Naive thymus-derived CD4-positive, alpha-beta T cell (primary cell): ENCODE data around the gene CALCB. TPM values are rescaled to one million over a fixed set of nuclear protein-coding genes. Genes with fewer than 3 reads are reported as not detected.
A peak's percentile ranks its signal among the peaks of the same experiment; 100 is the strongest.

Experiments used
- ATAC-seq: fragments of 150-1000 bp; cut with Tn5 transposase; 2 replicates; pipeline ENCODE4 v1.10.0; 2021; ENCODE audit warnings: mild to moderate bottlenecking, moderate library complexity
- CTCF ChIA-PET: fragments of 350-600 bp; sonication (Branson Sonifier 250); formaldehyde crosslinking; loops from one replicate; lab custom pipeline; 2021; ENCODE audit warnings: antibody characterized with exemption; lab: Charles Lee
- POLR2A ChIA-PET: fragments of 350-600 bp; sonication (Branson Sonifier 250); formaldehyde crosslinking; loops from one replicate; lab custom pipeline; 2021; ENCODE audit warnings: antibody characterized with exemption, inconsistent platforms; lab: Charles Lee
- DNase-seq, 9 donors: peaks; one replicate each; pipeline versions ENCODE4 v3.0.0 to v3.0.0-alpha.2; 2020 to 2022; ENCODE audit warnings: mixed read lengths in 1 of 9
- H3K27ac ChIP-seq: one replicate; pipeline ENCODE4 v1.7.0; 2013; ENCODE audit warnings: mild to moderate bottlenecking, low read depth, low read length, moderate library complexity
- H3K27me3 ChIP-seq, 2 donors: one replicate each; pipeline ENCODE4 v1.7.0; 2013; ENCODE audit warnings: low read length in 2 of 2, mild to moderate bottlenecking in 2 of 2, moderate library complexity in 2 of 2; ENCODE audit not compliant: control insufficient read depth in 2 of 2, insufficient read depth in 2 of 2
- H3K36me3 ChIP-seq, 3 experiments: 1 replicate in 2 of 3; 2 replicates in 1 of 3; pipeline ENCODE4 v1.7.0; 2013; ENCODE audit warnings: low read length in 3 of 3, mild to moderate bottlenecking in 3 of 3, moderate library complexity in 1 of 3; ENCODE audit not compliant: insufficient read depth in 3 of 3, control insufficient read depth in 2 of 3
- H3K4me1 ChIP-seq, 2 donors: one replicate each; pipeline ENCODE4 v1.7.0; 2013; ENCODE audit warnings: low read length in 2 of 2, mild to moderate bottlenecking in 2 of 2, moderate library complexity in 1 of 2; ENCODE audit not compliant: control insufficient read depth in 2 of 2, insufficient read depth in 2 of 2
- H3K4me3 ChIP-seq: 2 replicates; pipeline ENCODE4 v1.7.0; 2013; ENCODE audit warnings: mild to moderate bottlenecking, low read length
- H3K9me3 ChIP-seq, 3 experiments: 1 replicate in 2 of 3; 2 replicates in 1 of 3; pipeline ENCODE4 v1.7.0; 2013; ENCODE audit warnings: low read length in 3 of 3; ENCODE audit not compliant: control insufficient read depth in 2 of 3
- H3K27ac Mint-ChIP-seq, 9 donors: one replicate each; pipeline ENCODE4 v1.8.0; 2020 to 2022; ENCODE audit warnings: mixed read lengths in 9 of 9, mild to moderate bottlenecking in 8 of 9, moderate library complexity in 5 of 9, inconsistent platforms in 2 of 9
- H3K27me3 Mint-ChIP-seq, 5 donors: one replicate each; pipeline ENCODE4 v1.8.0; 2021 to 2022; ENCODE audit warnings: mixed read lengths in 5 of 5, mild to moderate bottlenecking in 1 of 5
- H3K36me3 Mint-ChIP-seq, 5 donors: one replicate each; pipeline ENCODE4 v1.8.0; 2020 to 2022; ENCODE audit warnings: mixed read lengths in 5 of 5, mild to moderate bottlenecking in 3 of 5, inconsistent platforms in 1 of 5
- H3K4me1 Mint-ChIP-seq, 7 donors: one replicate each; pipeline ENCODE4 v1.8.0; 2020 to 2022; ENCODE audit warnings: mixed read lengths in 7 of 7, mild to moderate bottlenecking in 3 of 7, inconsistent platforms in 1 of 7
- H3K4me3 Mint-ChIP-seq, 10 donors: one replicate each; pipeline ENCODE4 v1.8.0; 2020 to 2022; ENCODE audit warnings: mild to moderate bottlenecking in 10 of 10, mixed read lengths in 10 of 10, moderate library complexity in 6 of 10, inconsistent platforms in 2 of 10
- H3K9me3 Mint-ChIP-seq, 11 donors: one replicate each; pipeline ENCODE4 v1.8.0; 2020 to 2022; ENCODE audit warnings: mixed read lengths in 11 of 11, mild to moderate bottlenecking in 4 of 11, inconsistent platforms in 1 of 11, moderate library complexity in 1 of 11
- intact Hi-C, 2 donors: fragments of 100-400 bp; cut with micrococcal nuclease; formaldehyde crosslinking; loops; one replicate each; pipeline ENCODE4 v1.15.1; 2023
- polyA plus RNA-seq, 2 donors: library from polyadenylated mRNA; unstranded; fragments of 300-500 nt; fragmentation: Illumina TruSeq; gene quantifications; one replicate each; pipeline ENCODE4 v1.2.3, GENCODE V29; 2021
- total RNA-seq, 6 experiments: library from RNA in 5 of 6; stranded (reverse) in 5 of 6; gene quantifications; 1 replicate in 5 of 6; 2 replicates in 1 of 6; pipeline ENCODE4 v1.2.3 and lab custom pipeline; 2021 to 2026

Gene CALCB
- total and polyA plus RNA-seq, 7 experiments from 2014 or later = 0.18 to 1.1 (median 0.87) TPM

GRCh38 chr11:15107730-15108515, 34.5 kb downstream of the CALCB start:
- no peak overlapping the region for H3K4me3 ChIP-seq
- Mint-ChIP-seq H3K36me3 (peaks cover 0 to 3% (median 0%) of the 10 kb centered on the region in 5 donors), H3K27me3 (peaks cover 0 to 3% (median under 1%) of the 10 kb centered on the region in 5 donors), H3K9me3 (peaks cover 0 to 19% (median 5%) of the 10 kb centered on the region in 11 donors), H3K27ac (no peak overlapping the region), H3K4me3 (no peak overlapping the region), H3K4me1 (peaks cover 0 to 18% (median 0%) of the 10 kb centered on the region in 7 donors)
- H3K4me1 ChIP-seq = no peaks in the 10 kb centered on the region
- DNase-seq = no peak
- H3K9me3 ChIP-seq = no peaks in the 10 kb centered on the region
- CTCF ChIA-PET = no interaction called here
- POLR2A ChIA-PET = no interaction called here
- intact Hi-C loops = no loop called here
- ATAC-seq = no peak
- no peaks in the 10 kb centered on the region for H3K27me3 ChIP-seq
- H3K36me3 ChIP-seq = no peaks in the 10 kb centered on the region
- no peak overlapping the region for H3K27ac ChIP-seq

- no peak for DNase-seq
- peaks cover 3 to 8% (median 7%) of the 10 kb centered on the region in 5 donors for H3K27me3 Mint-ChIP-seq
- no peaks in the 10 kb centered on the region for H3K9me3 ChIP-seq
- H3K36me3 Mint-ChIP-seq = peaks cover 0 to 2% (median 1%) of the 10 kb centered on the region in 5 donors
- H3K36me3 ChIP-seq = no peaks in the 10 kb centered on the region
- H3K4me1 ChIP-seq = no peaks in the 10 kb centered on the region
- ChIA-PET CTCF (interaction anchor here (0.9 kb wide), 1 partner anchor 13 kb away, joined by 4 read pairs; no protein-coding TSS in a partner anchor), POLR2A (no interaction called here)
- peaks cover 0 to 11% (median 4%) of the 10 kb centered on the region in 11 donors for H3K9me3 Mint-ChIP-seq
- H3K4me3 ChIP-seq = no peak overlapping the region
- H3K27ac Mint-ChIP-seq = no peak overlapping the region
- intact Hi-C loops = no loop called here
- ATAC-seq = no peak
- no peaks in the 10 kb centered on the region for H3K27me3 ChIP-seq
- no peak overlapping the region for H3K27ac ChIP-seq
- peaks cover 0 to 25% (median 7%) of the 10 kb centered on the region in 7 donors for H3K4me1 Mint-ChIP-seq
- H3K4me3 Mint-ChIP-seq = no peak overlapping the region
These were observed 35.3 kb downstream of the CALCB start for GRCh38 chr11:15108592-15109130.

DNA sequence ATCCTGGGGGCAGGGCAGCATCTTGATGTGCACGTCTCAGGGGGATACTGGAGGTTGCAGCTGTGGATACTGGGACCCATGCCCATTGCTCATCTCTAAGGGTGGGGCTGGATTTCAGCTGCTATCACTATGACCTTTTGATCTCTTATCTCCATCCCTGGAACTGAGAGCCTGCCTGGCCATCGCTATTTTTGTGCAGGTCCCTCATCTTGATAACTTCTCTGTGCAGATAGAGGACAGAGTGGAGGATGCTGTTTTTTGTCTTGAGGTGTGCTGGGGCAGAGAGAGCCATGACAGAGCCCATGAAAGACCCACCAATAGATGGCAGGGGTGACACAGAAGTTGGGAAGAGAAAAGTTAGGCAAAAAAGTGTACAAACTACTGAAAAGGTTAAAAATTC, 36.2 kb downstream of the CALCB start:
- DNase-seq = no peak
- Histone ChIP-seq H3K4me3 (no peak overlapping the region), H3K9me3 (no peaks in the 10 kb centered on the region), H3K27me3 (no peaks in the 10 kb centered on the region), H3K36me3 (no peaks in the 10 kb centered on the region), H3K27ac (no peak overlapping the region), H3K4me1 (no peaks in the 10 kb centered on the region)
- no peak for ATAC-seq
- Mint-ChIP-seq H3K4me1 (peaks cover 0 to 30% (median 13%) of the 10 kb centered on the region in 7 donors), H3K27ac (no peak overlapping the region), H3K27me3 (peaks cover 10 to 15% (median 12%) of the 10 kb centered on the region in 5 donors), H3K4me3 (no peak overlapping the region), H3K36me3 (peaks cover 0 to 5% (median 0%) of the 10 kb centered on the region in 5 donors), H3K9me3 (peaks cover 0 to 5% (median 0%) of the 10 kb centered on the region in 11 donors)
- POLR2A ChIA-PET = no interaction called here
- intact Hi-C loops = loop anchor here in 1 of 2 donors (1.0 kb wide), 1 partner anchor 9 kb away; no protein-coding TSS in a partner anchor
- CTCF ChIA-PET = interaction anchor here (0.9 kb wide), 2 partner anchors 9 to 14 kb away, joined by 3 to 4 read pairs; no protein-coding TSS in a partner anchor

- ChIA-PET CTCF (no interaction called here), POLR2A (no interaction called here)
- ATAC-seq (no peak), DNase-seq (no peak)
- H3K4me3 ChIP-seq = no peak overlapping the region
- Mint-ChIP-seq H3K27me3 (peaks cover 23 to 30% (median 25%) of the 10 kb centered on the region in 5 donors), H3K9me3 (no peaks in the 10 kb centered on the region), H3K27ac (peak overlapping the region in 1 of 9 donors; percentile 40), H3K4me3 (no peak overlapping the region), H3K36me3 (peaks cover 0 to 8% (median 0%) of the 10 kb centered on the region in 5 donors), H3K4me1 (peaks cover 4 to 32% (median 17%) of the 10 kb centered on the region in 7 donors)
- intact Hi-C loops = no loop called here
- H3K27me3 ChIP-seq = peaks cover 0 to 3% of the 10 kb centered on the region in 2 donors
- H3K4me1 ChIP-seq = no peaks in the 10 kb centered on the region
- H3K9me3 ChIP-seq = no peaks in the 10 kb centered on the region
- no peaks in the 10 kb centered on the region for H3K36me3 ChIP-seq
- no peak overlapping the region for H3K27ac ChIP-seq
These were observed 37.8 kb downstream of the CALCB start for GRCh38 chr11:15111215-15111614.

DNA sequence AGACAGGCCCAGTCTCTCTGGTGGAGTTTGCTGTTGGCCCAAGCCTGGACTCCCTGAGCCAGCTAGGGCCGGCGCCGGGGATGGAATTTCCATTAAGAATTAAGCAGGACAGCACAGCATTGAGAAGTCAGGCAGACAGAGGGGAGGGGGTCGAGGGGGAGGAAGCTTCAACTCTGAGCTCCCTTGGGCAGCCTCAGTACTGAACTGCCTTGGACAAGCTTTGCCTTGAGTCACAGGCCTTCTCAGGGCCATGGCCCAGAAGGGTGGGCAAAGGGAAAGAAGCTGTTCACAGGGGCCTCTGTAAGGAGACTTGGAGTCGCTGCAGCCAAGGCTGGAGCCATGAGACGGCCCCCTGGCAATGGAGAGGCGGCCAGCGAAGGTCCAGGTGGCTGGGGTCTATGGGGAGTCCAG, 38.7 kb downstream of the CALCB start:
- H3K27me3 ChIP-seq = peaks cover 0 to 3% of the 10 kb centered on the region in 2 donors
- ATAC-seq (no peak), DNase-seq (no peak)
- H3K4me1 ChIP-seq = no peaks in the 10 kb centered on the region
- H3K27me3 Mint-ChIP-seq = peaks cover 32 to 38% (median 33%) of the 10 kb centered on the region in 5 donors
- ChIA-PET POLR2A (no interaction called here), CTCF (no interaction called here)
- no peak overlapping the region for H3K27ac ChIP-seq
- H3K4me1 Mint-ChIP-seq = peaks cover 4 to 34% (median 17%) of the 10 kb centered on the region in 7 donors
- peaks cover 0 to 8% (median 0%) of the 10 kb centered on the region in 5 donors for H3K36me3 Mint-ChIP-seq
- no peaks in the 10 kb centered on the region for H3K36me3 ChIP-seq
- no peak overlapping the region for H3K4me3 ChIP-seq
- no peaks in the 10 kb centered on the region for H3K9me3 Mint-ChIP-seq
- no peak overlapping the region for H3K4me3 Mint-ChIP-seq
- no peak overlapping the region for H3K27ac Mint-ChIP-seq
- H3K9me3 ChIP-seq = no peaks in the 10 kb centered on the region
- intact Hi-C loops = no loop called here

- H3K27ac ChIP-seq = no peak overlapping the region
- Mint-ChIP-seq H3K4me3 (peak overlapping the region in 6 of 10 donors; percentile 10 to 64 (median 34)), H3K27me3 (peaks cover 34 to 44% (median 43%) of the 10 kb centered on the region in 5 donors), H3K9me3 (no peaks in the 10 kb centered on the region), H3K4me1 (peaks cover 4 to 33% (median 17%) of the 10 kb centered on the region in 7 donors), H3K27ac (peak overlapping the region in 1 of 9 donors; percentile 62), H3K36me3 (peaks cover 0 to 8% (median 0%) of the 10 kb centered on the region in 5 donors)
- CTCF ChIA-PET = no interaction called here
- DNase-seq (no peak), ATAC-seq (peak; percentile 65)
- intact Hi-C loops = no loop called here
- no peaks in the 10 kb centered on the region for H3K9me3 ChIP-seq
- H3K4me3 ChIP-seq = no peak overlapping the region
- no peaks in the 10 kb centered on the region for H3K4me1 ChIP-seq
- H3K36me3 ChIP-seq = no peaks in the 10 kb centered on the region
- POLR2A ChIA-PET = no interaction called here
- H3K27me3 ChIP-seq = peaks cover 0 to 3% of the 10 kb centered on the region in 2 donors
These were observed 40.0 kb downstream of the CALCB start for GRCh38 chr11:15113381-15113780.
